Right atrium auricular region (tissue), 2 donors: Measurements from ENCODE around the gene SUMF1. TPM values are rescaled to one million over a fixed set of nuclear protein-coding genes. Genes with fewer than 3 reads are reported as not detected.

Experiments used
- DNase-seq: peaks from one replicate; pipeline ENCODE4 v3.0.0-alpha.2; 2019; ENCODE audit warnings: low spot score
- H3K27ac ChIP-seq, 2 donors: fragments of 200-600 bp; sonication (generic); 1 replicate in 1 of 2; 2 replicates in 1 of 2; pipeline ENCODE4 v1.5.1; 2016 to 2019
- H3K27me3 ChIP-seq, 2 donors: fragments of 200-600 bp; sonication (generic); one replicate each; pipeline versions ENCODE4 v1.5.1 to v1.6.0; 2017 to 2019
- H3K36me3 ChIP-seq: fragments of 200-600 bp; sonication (generic); one replicate; pipeline ENCODE4 v1.5.1; 2016
- H3K4me1 ChIP-seq, 2 donors: fragments of 200-600 bp; sonication (generic); one replicate each; pipeline versions ENCODE4 v1.5.1 to v1.6.0; 2017 to 2019
- H3K4me3 ChIP-seq, 2 donors: fragments of 200-600 bp; sonication (generic); 1 replicate in 1 of 2; 2 replicates in 1 of 2; pipeline ENCODE4 v1.5.1; 2017 to 2019; ENCODE audit warnings: mild to moderate bottlenecking in 1 of 2, moderate library complexity in 1 of 2
- H3K9me3 ChIP-seq, 2 donors: fragments of 200-600 bp; sonication (generic); one replicate each; pipeline ENCODE4 v1.5.1; 2019
- total RNA-seq, 2 donors: library from RNA; depleted of rRNA; stranded (reverse); fragments of >200 nt; gene quantifications; one replicate each; pipeline ENCODE4 v1.1.0, GENCODE V29; 2016
- TF ChIP-seq, protein P1 (sequence below), 2 donors: fragments of 200-600 bp; sonication (generic); IDR thresholded peaks; one replicate each; pipeline ENCODE4 v1.5.1; 2019; ENCODE audit warnings: antibody characterized with exemption in 2 of 2

Gene SUMF1
- total RNA-seq, 2 donors from 2014 or later, result 12.1 to 22.6 TPM

DNA sequence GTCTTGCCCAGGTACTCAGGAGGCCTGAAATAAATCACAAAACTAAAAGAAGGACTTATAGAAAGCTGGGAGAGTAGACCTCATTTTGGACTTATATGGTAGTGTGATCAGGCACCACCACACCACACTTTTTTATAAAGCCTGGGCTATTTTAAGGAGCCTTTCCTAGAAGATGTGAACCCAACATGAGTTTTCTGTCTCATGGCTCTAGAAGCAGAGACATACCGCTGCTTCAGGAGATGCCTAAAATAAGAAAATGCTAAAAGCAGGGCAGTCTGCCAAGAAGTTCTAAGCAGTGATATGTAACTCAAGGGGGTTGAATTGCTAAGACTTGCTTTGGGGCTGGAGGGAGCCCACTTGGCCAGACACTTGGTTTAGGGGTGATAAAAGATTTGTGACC lies 49.6 kb downstream of the SUMF1 start:
- H3K27ac ChIP-seq, result peak overlapping the region in 1 of 2 donors; percentile 34
- H3K4me1 ChIP-seq, result peaks cover 0 to 6% of the 10 kb centered on the region in 2 donors
- no peak for DNase-seq
- no peaks in the 10 kb centered on the region for H3K27me3 ChIP-seq
- H3K9me3 ChIP-seq, result no peaks in the 10 kb centered on the region
- H3K36me3 ChIP-seq, result peaks cover 9% of the 10 kb centered on the region
- TF ChIP-seq, protein P1, sequence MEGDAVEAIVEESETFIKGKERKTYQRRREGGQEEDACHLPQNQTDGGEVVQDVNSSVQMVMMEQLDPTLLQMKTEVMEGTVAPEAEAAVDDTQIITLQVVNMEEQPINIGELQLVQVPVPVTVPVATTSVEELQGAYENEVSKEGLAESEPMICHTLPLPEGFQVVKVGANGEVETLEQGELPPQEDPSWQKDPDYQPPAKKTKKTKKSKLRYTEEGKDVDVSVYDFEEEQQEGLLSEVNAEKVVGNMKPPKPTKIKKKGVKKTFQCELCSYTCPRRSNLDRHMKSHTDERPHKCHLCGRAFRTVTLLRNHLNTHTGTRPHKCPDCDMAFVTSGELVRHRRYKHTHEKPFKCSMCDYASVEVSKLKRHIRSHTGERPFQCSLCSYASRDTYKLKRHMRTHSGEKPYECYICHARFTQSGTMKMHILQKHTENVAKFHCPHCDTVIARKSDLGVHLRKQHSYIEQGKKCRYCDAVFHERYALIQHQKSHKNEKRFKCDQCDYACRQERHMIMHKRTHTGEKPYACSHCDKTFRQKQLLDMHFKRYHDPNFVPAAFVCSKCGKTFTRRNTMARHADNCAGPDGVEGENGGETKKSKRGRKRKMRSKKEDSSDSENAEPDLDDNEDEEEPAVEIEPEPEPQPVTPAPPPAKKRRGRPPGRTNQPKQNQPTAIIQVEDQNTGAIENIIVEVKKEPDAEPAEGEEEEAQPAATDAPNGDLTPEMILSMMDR (IDR thresholded peaks at IDR 0.05), result no peak
- H3K4me3 ChIP-seq, result no peak overlapping the region

DNA sequence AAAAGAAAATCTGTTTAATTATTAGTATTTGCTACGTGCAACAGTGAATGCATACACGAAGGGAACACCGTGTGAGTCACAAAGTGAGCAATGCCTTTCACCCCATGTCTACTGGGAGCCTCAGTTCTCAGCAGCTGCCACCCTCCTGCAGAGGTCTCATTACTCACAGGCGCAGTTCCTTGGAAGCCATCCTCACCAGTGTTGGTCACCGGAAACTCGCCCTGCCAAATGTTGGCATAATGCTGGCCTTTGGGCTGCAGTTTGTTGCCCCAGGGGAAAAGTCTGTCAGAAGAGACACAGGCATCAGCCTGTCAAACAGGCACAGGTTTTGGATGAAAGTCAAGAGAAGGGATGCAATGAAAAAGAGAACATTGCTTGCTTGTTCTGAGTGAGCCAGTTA lies 50.1 kb downstream of the SUMF1 start:
- TF ChIP-seq, protein P1 (IDR thresholded peaks at IDR 0.05), result no peak
- H3K27me3 ChIP-seq, result no peaks in the 10 kb centered on the region
- peaks cover 0 to 6% of the 10 kb centered on the region in 2 donors for H3K4me1 ChIP-seq
- H3K9me3 ChIP-seq, result no peaks in the 10 kb centered on the region
- H3K4me3 ChIP-seq, result no peak overlapping the region
- peak overlapping the region in 1 of 2 donors; percentile 14 for H3K27ac ChIP-seq
- no peak for DNase-seq
- peaks cover 9% of the 10 kb centered on the region for H3K36me3 ChIP-seq

DNA sequence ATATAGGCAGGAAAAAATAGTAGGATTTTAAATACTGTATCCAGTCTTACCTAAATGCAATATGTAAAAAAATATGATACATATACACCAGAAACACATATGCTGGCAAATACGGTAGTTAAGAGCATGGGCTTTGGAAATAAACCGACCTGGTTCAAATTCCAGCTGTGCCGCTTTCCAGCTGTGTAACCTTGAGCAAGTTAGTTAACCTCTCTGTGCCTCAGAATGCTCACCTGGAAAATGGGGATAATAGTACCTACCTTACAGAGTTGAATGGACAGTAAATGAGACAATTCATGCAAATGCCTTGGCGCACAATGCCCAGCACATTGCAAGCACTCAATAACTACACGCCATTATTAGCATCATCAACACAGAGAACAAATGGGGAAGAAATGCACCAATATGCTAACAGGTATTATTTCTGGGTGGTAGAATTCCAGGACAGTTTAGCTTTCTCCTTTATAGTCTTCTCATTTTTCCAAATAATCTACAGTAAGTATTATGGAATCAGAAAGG lies 50.6 kb downstream of the SUMF1 start:
- Histone ChIP-seq H3K27ac (no peak overlapping the region), H3K4me1 (peaks cover 0 to 6% of the 10 kb centered on the region in 2 donors), H3K9me3 (no peaks in the 10 kb centered on the region), H3K36me3 (peaks cover 9% of the 10 kb centered on the region), H3K27me3 (no peaks in the 10 kb centered on the region), H3K4me3 (no peak overlapping the region)
- DNase-seq, result no peak
- TF ChIP-seq, protein P1 (IDR thresholded peaks at IDR 0.05), result no peak

DNA sequence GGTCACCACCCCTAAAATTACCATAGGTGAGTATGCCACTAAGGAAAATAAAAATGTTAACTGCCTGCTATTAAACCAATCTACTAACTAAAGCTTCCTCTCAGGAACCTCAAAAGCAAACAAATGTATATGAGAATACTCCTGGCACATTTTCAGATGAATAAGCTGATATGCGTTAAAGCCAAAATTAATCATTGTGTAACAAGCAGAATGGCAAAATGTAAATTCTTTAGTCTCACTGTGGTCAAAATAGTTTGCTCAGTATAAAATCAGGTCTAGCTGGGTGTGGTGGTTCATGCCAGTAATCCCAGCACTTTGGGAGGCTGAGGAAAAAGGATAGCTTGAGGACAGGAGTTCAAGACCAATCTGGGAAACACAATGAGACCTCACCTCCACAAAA lies 53.6 kb downstream of the SUMF1 start:
- TF ChIP-seq, protein P1 (IDR thresholded peaks at IDR 0.05), result no peak
- DNase-seq, result no peak
- H3K4me1 ChIP-seq, result peaks cover 0 to 6% of the 10 kb centered on the region in 2 donors
- no peak overlapping the region for H3K4me3 ChIP-seq
- peaks cover 9% of the 10 kb centered on the region for H3K36me3 ChIP-seq
- H3K9me3 ChIP-seq, result no peaks in the 10 kb centered on the region
- no peak overlapping the region for H3K27ac ChIP-seq
- no peaks in the 10 kb centered on the region for H3K27me3 ChIP-seq

DNA sequence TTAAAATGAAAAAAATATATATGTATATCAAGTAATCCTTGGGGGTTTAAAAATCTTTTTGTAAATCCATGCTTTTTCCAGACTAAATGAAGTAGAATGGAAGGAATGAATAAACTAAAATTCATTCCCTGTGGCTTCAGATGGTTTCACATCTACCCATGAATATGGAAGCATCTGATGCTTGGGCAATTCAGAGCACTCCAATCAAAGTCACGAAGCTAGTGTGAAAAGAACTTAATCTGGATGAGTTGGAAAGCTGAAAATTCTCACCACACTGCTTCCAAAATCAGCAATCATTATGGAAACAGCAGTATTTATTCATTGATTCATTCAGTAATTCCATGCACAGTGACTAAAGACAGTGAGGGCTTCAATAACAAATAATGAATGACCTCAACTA lies 55.2 kb downstream of the SUMF1 start:
- no peaks in the 10 kb centered on the region for H3K4me1 ChIP-seq
- H3K36me3 ChIP-seq, result peaks cover 9% of the 10 kb centered on the region
- H3K9me3 ChIP-seq, result no peaks in the 10 kb centered on the region
- TF ChIP-seq, protein P1 (IDR thresholded peaks at IDR 0.05), result no peak
- no peak overlapping the region for H3K4me3 ChIP-seq
- no peak overlapping the region for H3K27ac ChIP-seq
- no peaks in the 10 kb centered on the region for H3K27me3 ChIP-seq
- no peak for DNase-seq

DNA sequence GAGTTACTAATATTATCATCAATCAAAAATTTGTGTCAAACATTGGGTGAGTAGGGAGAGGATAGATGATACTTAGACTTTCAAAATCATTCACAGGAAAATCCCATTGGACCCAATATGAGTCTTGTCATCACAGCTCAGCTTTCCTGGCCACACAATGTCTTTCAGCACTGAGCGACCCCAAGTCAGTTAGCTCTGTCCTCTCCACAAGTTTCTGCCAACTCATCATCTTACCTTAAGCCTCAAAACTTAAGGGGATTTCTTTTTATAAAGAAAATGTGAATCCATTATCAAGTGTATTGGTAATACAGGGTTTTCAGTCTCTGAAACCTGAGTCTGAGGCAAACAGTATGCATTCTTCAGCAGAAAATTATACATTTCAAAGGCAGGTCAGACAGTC lies 55.8 kb downstream of the SUMF1 start:
- Histone ChIP-seq H3K4me1 (no peaks in the 10 kb centered on the region), H3K27ac (no peak overlapping the region), H3K36me3 (peaks cover 5% of the 10 kb centered on the region), H3K4me3 (no peak overlapping the region), H3K9me3 (no peaks in the 10 kb centered on the region), H3K27me3 (no peaks in the 10 kb centered on the region)
- TF ChIP-seq, protein P1 (IDR thresholded peaks at IDR 0.05), result no peak
- DNase-seq, result no peak
